GM23338 (cell line): ENCODE measurements around the gene CD226. TPM values are rescaled to one million over a fixed set of nuclear protein-coding genes. Genes with fewer than 3 reads are reported as not detected.
"Not testable (repeated sequence)": the region's sequence is repeated elsewhere in the genome, so short reads cannot be mapped to it uniquely, and the experiment has no call there.

Experiments
- ATAC-seq: fragments of 200-7000 bp; cut with Tn5 transposase; 3 replicates; pipeline ENCODE4 v1.9.1; 2020
- DNase-seq: peaks from one replicate; pipeline ENCODE4 v3.0.0-alpha.2; 2015; ENCODE audit warnings: low spot score
- H2AFZ ChIP-seq: fragments of 200-600 bp; sonication (generic); 2 replicates; pipeline ENCODE4 v1.8.0; 2016; ENCODE audit warnings: antibody characterized with exemption, mild to moderate bottlenecking, moderate library complexity
- H3F3A ChIP-seq: fragments of 200-600 bp; sonication (generic); replicated peaks from 2 replicates; pipeline ENCODE4 v1.8.0; 2017; ENCODE audit warnings: antibody characterized with exemption, mixed run types, low read depth
- H3K27ac ChIP-seq: fragments of 200-600 bp; sonication (generic); 2 replicates; pipeline ENCODE4 v1.6.1; 2016; ENCODE audit warnings: low read depth
- H3K27me3 ChIP-seq: fragments of 200-600 bp; sonication (generic); 2 replicates; pipeline ENCODE4 v1.8.0; 2016; ENCODE audit warnings: mild to moderate bottlenecking, mixed run types, moderate library complexity; ENCODE audit not compliant: insufficient read depth
- H3K36me3 ChIP-seq: fragments of 200-600 bp; sonication (generic); 2 replicates; pipeline ENCODE4 v1.8.0; 2016; ENCODE audit warnings: mild to moderate bottlenecking; ENCODE audit not compliant: insufficient read depth
- H3K4me1 ChIP-seq: fragments of 200-600 bp; sonication (generic); 2 replicates; pipeline ENCODE4 v1.8.0; 2016; ENCODE audit warnings: mild to moderate bottlenecking, moderate library complexity; ENCODE audit not compliant: insufficient read depth
- H3K4me2 ChIP-seq: fragments of 200-600 bp; sonication (generic); 2 replicates; pipeline ENCODE4 v1.7.1; 2017; ENCODE audit warnings: mixed run types
- H3K4me3 ChIP-seq: fragments of 200-600 bp; sonication (generic); 2 replicates; pipeline ENCODE4 v1.6.1; 2016; ENCODE audit warnings: mixed run types
- H3K79me2 ChIP-seq: fragments of 200-600 bp; sonication (generic); replicated peaks from 2 replicates; pipeline ENCODE4 v1.8.0; 2017; ENCODE audit warnings: mild to moderate bottlenecking; ENCODE audit not compliant: insufficient read depth
- H3K9me2 ChIP-seq: fragments of 200-600 bp; sonication (generic); 2 replicates; pipeline ENCODE4 v1.8.0; 2017; ENCODE audit not compliant: insufficient read depth
- H4K20me1 ChIP-seq: fragments of 200-600 bp; sonication (generic); replicated peaks from 2 replicates; pipeline ENCODE4 v1.8.0; 2017; ENCODE audit warnings: mild to moderate bottlenecking; ENCODE audit not compliant: insufficient read depth
- H3K27ac Mint-ChIP-seq: 2 replicates; pipeline ENCODE4 v1.8.0; 2020; ENCODE audit warnings: inconsistent platforms, mild to moderate bottlenecking, moderate library complexity, mixed read lengths
- H3K27me3 Mint-ChIP-seq: 3 replicates; pipeline ENCODE4 v1.8.0; 2022; ENCODE audit warnings: low read depth, mild to moderate bottlenecking, moderate library complexity, mixed read lengths, inconsistent platforms; ENCODE audit not compliant: insufficient read depth, poor library complexity
- H3K36me3 Mint-ChIP-seq: 3 replicates; pipeline ENCODE4 v1.8.0; 2021; ENCODE audit warnings: low read depth, mild to moderate bottlenecking, inconsistent platforms, moderate library complexity, mixed read lengths
- H3K4me1 Mint-ChIP-seq: 3 replicates; pipeline ENCODE4 v1.8.0; 2020; ENCODE audit warnings: mild to moderate bottlenecking, inconsistent platforms, mixed read lengths
- H3K4me3 Mint-ChIP-seq: 3 replicates; pipeline ENCODE4 v1.8.0; 2021; ENCODE audit warnings: moderate library complexity, mild to moderate bottlenecking, inconsistent platforms, mixed read lengths
- H3K9me3 Mint-ChIP-seq: 3 replicates; pipeline ENCODE4 v1.8.0; 2020; ENCODE audit warnings: moderate library complexity, mild to moderate bottlenecking, inconsistent platforms, mixed read lengths
- EZH2 ChIP-seq: fragments of 200-600 bp; sonication (generic); IDR thresholded peaks from one replicate; pipeline ENCODE4 v1.8.0; 2017; ENCODE audit warnings: antibody characterized with exemption, mild to moderate bottlenecking, low read depth; ENCODE audit not compliant: unreplicated experiment
- EZH2phosphoT487 ChIP-seq: fragments of 200-600 bp; sonication (generic); IDR thresholded peaks from one replicate; pipeline ENCODE4 v1.8.1; 2018; ENCODE audit warnings: antibody characterized with exemption; ENCODE audit not compliant: unreplicated experiment
- NANOG ChIP-seq: IDR thresholded peaks from 2 replicates; pipeline ENCODE4 v1.6.1; 2016; ENCODE audit warnings: antibody characterized with exemption, borderline replicate concordance
- POLR2AphosphoS5 ChIP-seq: IDR thresholded peaks from 2 replicates; pipeline ENCODE4 v1.6.1; 2016; ENCODE audit warnings: antibody characterized with exemption, low read depth
- ZNF114 ChIP-seq: fragments of 250-450 bp; sonication (Bioruptor Pico); IDR thresholded peaks from 2 replicates; pipeline ENCODE4 v1.5.0; 2020; ENCODE audit warnings: mild to moderate bottlenecking, moderate library complexity
- ZNF331 ChIP-seq: fragments of 250-450 bp; sonication (Bioruptor Pico); IDR thresholded peaks from 2 replicates; pipeline ENCODE4 v1.5.0; 2020; ENCODE audit warnings: low read depth, mild to moderate bottlenecking, moderate library complexity
- polyA plus RNA-seq: library from polyadenylated mRNA; unstranded; fragments of >200 nt; fragmentation: Nextera tagmentation; extraction: Ambion mirVana; gene quantifications from 2 replicates; pipeline ENCODE4 v1.2.1, GENCODE V29; 2016
- total RNA-seq: library from RNA; depleted of rRNA; stranded (reverse); fragments of >200 nt; shearing (Covaris generic); gene quantifications from 2 replicates; pipeline ENCODE4 v1.2.3, GENCODE V29; 2014
- TF ChIP-seq, protein P1 (sequence below): IDR thresholded peaks from 2 replicates; pipeline ENCODE4 v1.6.1; 2016; ENCODE audit warnings: antibody characterized with exemption
- TF ChIP-seq, protein P2 (sequence below): IDR thresholded peaks from one replicate; pipeline ENCODE4 v1.6.1; 2018; ENCODE audit warnings: antibody characterized with exemption; ENCODE audit not compliant: unreplicated experiment

The CD226 gene
- total and polyA plus RNA-seq, 2 experiments from 2014 or later, result not detected

DNA sequence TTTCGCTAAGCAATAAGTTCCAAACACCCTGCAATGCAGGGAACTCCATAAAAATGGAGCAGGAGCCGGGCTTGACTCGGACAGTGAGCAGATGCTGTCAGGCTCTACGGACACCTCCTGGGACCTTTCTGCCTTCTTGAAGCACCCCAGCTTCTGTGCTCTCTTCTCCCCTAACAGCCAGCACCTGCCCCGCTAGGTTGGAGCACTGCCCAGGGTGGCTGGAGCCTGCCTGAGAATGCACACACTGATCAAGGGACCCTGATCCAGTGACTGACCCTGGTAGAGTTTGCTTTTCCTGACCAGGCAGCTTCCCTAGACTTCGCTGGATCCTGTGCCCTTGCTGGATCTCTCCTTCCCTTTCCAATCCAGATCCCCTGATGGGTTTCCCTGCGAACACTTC, 40.9 kb downstream of the CD226 start (continued):
- TF ChIP-seq, protein P1, sequence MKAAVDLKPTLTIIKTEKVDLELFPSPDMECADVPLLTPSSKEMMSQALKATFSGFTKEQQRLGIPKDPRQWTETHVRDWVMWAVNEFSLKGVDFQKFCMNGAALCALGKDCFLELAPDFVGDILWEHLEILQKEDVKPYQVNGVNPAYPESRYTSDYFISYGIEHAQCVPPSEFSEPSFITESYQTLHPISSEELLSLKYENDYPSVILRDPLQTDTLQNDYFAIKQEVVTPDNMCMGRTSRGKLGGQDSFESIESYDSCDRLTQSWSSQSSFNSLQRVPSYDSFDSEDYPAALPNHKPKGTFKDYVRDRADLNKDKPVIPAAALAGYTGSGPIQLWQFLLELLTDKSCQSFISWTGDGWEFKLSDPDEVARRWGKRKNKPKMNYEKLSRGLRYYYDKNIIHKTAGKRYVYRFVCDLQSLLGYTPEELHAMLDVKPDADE, result no peak
- TF ChIP-seq NANOG, result no peak

DNA sequence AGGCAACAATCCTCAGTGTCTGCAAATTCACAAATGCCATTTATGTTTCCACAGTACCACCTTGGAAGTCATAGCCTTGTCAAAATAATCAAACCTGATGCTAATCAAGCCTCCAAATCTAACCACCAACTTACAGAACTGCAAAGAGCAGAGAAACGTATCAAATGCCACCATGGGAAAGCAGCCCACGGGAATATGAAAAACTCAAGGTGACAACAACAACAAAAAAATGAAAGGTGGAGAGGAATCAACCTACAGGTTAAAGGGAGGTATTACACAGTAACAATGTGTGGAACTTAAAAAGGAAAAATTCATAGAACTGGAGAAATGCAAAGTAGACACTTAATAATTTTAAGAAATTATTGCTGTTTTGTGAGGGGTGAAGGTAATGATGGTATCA, 46.7 kb downstream of the CD226 start:
- H3K4me1 Mint-ChIP-seq, result peaks cover 10% of the 10 kb centered on the region
- Histone ChIP-seq H3F3A (no peaks in the 10 kb centered on the region), H4K20me1 (no peaks in the 10 kb centered on the region), H3K4me1 (no peaks in the 10 kb centered on the region), H3K4me3 (no peak overlapping the region), H3K4me2 (no peak overlapping the region), H3K79me2 (no peaks in the 10 kb centered on the region), H3K36me3 (no peaks in the 10 kb centered on the region), H3K27me3 (no peaks in the 10 kb centered on the region), H3K9me2 (no peaks in the 10 kb centered on the region), H2AFZ (no peak overlapping the region), H3K27ac (no peak overlapping the region)
- no peak for ATAC-seq
- H3K9me3 Mint-ChIP-seq, result peaks cover 3% of the 10 kb centered on the region; the same call in 2 of the 3 replicates
- TF ChIP-seq NANOG, result no peak
- TF ChIP-seq ZNF331 (CRISPR knock-in tag), result no peak
- no peak for TF ChIP-seq ZNF114 (CRISPR knock-in tag)
- TF ChIP-seq, protein P1, result no peak
- TF ChIP-seq EZH2phosphoT487, result no peak
- TF ChIP-seq, protein P2, sequence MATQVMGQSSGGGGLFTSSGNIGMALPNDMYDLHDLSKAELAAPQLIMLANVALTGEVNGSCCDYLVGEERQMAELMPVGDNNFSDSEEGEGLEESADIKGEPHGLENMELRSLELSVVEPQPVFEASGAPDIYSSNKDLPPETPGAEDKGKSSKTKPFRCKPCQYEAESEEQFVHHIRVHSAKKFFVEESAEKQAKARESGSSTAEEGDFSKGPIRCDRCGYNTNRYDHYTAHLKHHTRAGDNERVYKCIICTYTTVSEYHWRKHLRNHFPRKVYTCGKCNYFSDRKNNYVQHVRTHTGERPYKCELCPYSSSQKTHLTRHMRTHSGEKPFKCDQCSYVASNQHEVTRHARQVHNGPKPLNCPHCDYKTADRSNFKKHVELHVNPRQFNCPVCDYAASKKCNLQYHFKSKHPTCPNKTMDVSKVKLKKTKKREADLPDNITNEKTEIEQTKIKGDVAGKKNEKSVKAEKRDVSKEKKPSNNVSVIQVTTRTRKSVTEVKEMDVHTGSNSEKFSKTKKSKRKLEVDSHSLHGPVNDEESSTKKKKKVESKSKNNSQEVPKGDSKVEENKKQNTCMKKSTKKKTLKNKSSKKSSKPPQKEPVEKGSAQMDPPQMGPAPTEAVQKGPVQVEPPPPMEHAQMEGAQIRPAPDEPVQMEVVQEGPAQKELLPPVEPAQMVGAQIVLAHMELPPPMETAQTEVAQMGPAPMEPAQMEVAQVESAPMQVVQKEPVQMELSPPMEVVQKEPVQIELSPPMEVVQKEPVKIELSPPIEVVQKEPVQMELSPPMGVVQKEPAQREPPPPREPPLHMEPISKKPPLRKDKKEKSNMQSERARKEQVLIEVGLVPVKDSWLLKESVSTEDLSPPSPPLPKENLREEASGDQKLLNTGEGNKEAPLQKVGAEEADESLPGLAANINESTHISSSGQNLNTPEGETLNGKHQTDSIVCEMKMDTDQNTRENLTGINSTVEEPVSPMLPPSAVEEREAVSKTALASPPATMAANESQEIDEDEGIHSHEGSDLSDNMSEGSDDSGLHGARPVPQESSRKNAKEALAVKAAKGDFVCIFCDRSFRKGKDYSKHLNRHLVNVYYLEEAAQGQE, result no peak
- no peak for TF ChIP-seq EZH2
- TF ChIP-seq POLR2AphosphoS5, result no peak
- DNase-seq, result no peak
- H3K27me3 Mint-ChIP-seq, result peaks cover 2% of the 10 kb centered on the region
- H3K27ac Mint-ChIP-seq, result no peak overlapping the region
- no peak overlapping the region for H3K4me3 Mint-ChIP-seq
- H3K36me3 Mint-ChIP-seq, result no peaks in the 10 kb centered on the region

DNA sequence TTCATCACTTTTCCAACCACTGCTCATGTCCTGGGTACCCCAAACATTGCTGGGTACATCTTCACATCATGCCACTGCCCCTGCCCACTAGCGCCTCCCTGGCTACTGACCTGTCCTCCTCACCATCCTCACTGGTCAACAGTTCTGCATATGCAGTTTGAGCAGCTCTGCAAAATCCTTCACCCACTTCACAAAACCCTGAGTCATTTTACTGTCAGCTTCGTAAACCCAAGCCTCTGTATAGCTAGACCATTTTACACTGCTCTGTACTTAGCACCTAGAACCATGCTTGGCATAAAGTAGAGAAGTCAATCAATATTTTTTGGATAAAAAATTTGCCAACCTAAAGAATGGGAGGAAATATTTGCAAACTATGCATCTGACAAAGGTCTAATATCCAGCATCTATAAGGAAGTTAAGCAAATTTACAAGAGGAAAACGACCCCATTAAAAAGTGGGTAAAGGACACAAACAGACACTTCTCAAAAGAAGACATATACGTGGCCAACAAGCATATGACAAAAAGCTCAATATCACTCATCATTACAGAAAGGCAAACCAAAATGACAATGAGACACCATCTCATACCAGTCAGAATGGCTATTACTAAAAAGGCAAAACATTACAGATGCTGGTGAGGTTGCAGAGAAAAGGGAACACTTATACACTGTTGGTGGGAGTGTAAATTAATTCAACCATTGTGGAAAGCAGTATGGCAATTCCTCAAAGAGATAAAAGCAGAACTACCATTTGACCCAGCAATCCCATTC, 48.3 kb downstream of the CD226 start:
- not testable (repeated sequence) for H3K4me3 Mint-ChIP-seq, H3K36me3 ChIP-seq, H3K27me3 ChIP-seq, H3F3A ChIP-seq, H4K20me1 ChIP-seq, H3K9me2 ChIP-seq, DNase-seq, H3K9me3 Mint-ChIP-seq, H3K4me3 ChIP-seq, ATAC-seq, H3K27me3 Mint-ChIP-seq, H3K4me2 ChIP-seq, H3K27ac ChIP-seq, H3K4me1 ChIP-seq, H3K36me3 Mint-ChIP-seq, H2AFZ ChIP-seq, H3K79me2 ChIP-seq
- peak overlapping the region; percentile 63; the same call in 1 of the 2 replicates for H3K27ac Mint-ChIP-seq
- H3K4me1 Mint-ChIP-seq, result peaks cover 14% of the 10 kb centered on the region
